ENCODE measurements around the gene BICDL2.

Gene BICDL2

DNA sequence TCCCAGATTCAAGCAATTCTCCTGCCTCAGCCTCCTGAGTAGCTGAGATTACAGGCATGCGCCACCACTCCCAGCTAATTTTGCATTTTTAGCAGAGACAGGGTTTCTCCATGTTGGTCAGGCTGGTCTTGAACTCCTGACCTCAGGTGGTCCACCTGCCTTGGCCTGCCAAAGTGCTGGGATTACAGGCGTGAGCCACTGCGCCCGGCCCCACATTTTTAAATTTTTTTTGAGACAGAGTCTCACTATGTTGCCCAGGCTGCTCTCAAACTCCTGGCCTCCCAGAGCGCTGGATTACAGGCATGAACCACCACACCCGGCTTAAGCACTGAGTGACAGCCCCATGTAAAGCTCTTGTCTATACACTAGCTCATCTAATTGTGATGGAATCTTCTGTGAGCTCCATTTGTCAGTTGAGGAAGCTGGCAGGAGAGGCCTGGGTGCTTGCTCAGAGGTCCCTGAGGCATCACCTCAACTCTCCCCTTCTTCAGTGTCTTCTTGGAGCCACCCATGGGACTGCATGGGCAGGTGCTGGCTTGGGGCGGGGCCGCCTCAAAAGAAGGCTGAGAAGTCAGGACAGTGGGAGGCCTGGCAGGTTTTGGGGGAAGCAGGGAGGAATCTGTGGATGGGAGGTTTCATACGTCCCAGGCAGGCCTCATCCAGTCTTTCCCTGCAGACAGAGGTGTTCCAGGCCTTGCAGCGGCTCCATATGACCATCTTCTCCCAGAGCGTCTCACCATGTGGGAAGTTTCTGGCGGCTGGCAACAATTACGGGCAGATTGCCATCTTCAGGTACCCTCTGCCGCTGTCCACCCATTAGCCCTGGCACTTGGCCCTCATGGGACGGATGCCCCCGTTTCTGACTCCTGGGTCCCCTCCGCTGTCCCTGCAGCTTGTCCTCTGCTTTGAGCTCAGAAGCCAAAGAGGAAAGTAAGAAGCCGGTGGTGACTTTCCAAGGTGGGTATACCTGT is 11.4 kb downstream of the BICDL2 start:
- DNase-seq (ENCODE audit: low read depth in 3 of 3): no peak

DNA sequence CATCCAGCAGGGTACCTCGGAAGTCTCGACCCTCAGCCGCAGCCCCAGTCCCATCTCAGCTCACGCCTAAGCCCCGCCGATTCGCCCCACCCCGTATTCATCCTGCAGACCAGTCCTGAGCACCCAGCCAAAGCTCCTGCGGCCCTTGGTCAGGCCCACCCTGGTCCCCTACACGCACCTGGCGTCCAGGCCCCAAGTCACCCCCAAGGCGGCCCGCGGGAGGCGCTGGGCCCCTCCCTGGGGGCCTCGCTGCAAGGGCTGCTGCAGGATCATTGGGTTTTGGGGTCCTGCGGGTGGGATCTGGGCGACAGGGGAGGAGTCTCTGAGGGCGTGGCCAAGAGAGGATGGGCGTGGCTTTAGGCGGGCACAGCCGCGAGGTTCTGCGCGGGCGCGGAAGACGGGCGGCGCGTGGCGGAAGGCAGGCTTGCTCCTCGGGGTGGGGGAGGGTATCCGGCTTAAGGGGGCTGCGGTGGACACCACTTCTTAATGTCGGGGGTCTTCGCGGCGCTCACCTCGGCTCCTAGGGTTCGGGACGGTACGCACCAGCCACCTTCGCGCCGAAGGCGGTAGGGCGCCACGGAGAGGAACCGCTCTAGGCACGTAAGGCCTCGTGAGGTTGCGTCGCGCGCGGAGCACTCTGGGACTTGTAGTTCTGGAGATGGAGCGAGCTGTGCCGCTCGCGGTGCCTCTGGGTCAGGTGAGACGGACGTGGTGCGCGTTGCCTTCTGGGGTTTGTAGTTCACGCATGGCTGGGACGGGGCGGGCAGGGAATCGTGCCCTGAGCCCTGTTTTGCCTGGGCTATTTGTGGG is 12.9 kb downstream of the BICDL2 start, which contains the start of the genes HCFC1R1 and THOC6:
Gene HCFC1R1 (minus strand): TSS at position 274 of the 810 bp plus-strand sequence. CDS start 1 bp downstream, at position 273.
Gene THOC6 (plus strand): TSS at position 367 of the 810 bp plus-strand sequence. CDS start 292 bp downstream, at position 659.
- DNase-seq (ENCODE audit: low read depth in 3 of 3): peak; percentile 92 to 93 (median 92)

DNA sequence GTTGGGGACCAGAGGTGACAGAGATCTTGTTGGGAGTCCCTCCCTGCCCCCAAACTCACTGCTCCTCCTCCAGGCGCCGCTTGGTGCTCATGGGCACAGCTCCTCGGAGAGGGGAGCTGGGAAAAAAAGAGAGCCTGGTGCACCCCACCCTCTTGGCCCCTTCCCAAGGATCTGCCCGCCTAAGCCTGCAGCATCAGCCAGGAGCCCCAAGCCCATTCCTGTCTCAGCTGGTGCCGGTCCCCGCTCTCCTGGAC is 13.4 kb downstream of the BICDL2 start:
- DNase-seq (ENCODE audit: low read depth in 3 of 3): no peak

DNA sequence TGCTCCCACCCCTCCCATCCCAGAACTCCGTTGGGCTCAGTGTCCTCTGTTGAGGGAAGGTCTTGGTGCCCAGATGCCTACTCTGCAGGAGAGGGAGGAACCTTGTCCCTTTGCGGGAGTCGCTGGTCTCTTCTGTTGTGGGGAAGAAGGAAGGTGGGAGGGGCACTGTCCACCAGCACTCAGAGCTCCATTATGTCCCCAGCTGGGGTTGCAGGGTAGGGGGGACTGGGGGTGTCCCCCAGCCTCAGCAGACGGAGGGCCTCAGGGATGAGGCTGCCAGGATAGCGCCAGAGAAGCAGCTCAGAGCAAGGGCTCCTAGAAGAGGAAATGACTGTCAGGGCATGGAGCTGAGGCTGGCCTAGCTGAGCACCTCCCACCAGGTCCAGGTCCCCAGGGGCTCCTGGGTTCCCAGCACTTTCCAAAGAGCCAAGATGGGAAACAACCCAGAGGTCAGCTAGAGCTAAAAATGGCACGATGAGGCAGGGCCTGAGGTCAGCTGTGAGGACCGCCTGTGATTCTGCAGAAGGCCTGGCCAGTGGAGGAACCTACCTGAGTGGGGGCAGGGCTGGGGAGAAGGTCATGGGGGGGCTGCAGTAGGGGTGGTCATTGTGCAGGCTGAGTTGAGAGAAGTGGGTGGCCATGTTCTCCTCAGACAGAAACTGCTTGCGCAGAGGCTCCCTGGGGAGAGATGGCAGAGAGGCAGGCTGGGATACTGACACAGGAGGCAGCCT is 13.9 kb downstream of the BICDL2 start:
- no peak for DNase-seq (ENCODE audit: low read depth in 3 of 3)

DNA sequence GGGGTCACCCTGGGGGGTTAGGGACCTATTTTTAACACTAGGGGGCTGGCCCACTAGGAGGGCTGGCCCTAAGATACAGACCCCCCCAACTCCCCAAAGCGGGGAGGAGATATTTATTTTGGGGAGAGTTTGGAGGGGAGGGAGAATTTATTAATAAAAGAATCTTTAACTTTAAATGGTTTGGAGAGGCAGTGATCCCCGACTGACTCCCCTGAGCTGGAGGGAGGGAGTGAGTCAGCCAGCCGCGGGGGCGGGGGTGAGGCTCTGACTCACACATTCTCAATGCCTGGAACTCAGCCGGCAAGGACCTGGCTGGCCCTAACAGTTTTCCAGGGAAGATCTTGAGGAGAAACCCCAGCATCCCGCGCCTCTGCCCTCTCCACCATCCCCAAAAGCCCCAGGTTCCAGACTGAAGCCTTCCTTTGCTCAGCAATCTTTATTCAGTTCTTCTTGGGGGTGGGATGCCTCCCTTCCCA is 14.5 kb downstream of the BICDL2 start:
- peak; percentile 72 to 92 (median 86) for DNase-seq (ENCODE audit: low read depth in 3 of 3)

GRCh38 chr16:3021449-3022207 is 15.1 kb downstream of the BICDL2 start:
- peak; percentile 76 to 91 (median 88) for DNase-seq (ENCODE audit: low read depth in 3 of 3)

GRCh38 chr16:3020604-3021448 is 15.9 kb downstream of the BICDL2 start:
- DNase-seq (ENCODE audit: low read depth in 3 of 3): peak in 1 of 3 donors; percentile 22

DNA sequence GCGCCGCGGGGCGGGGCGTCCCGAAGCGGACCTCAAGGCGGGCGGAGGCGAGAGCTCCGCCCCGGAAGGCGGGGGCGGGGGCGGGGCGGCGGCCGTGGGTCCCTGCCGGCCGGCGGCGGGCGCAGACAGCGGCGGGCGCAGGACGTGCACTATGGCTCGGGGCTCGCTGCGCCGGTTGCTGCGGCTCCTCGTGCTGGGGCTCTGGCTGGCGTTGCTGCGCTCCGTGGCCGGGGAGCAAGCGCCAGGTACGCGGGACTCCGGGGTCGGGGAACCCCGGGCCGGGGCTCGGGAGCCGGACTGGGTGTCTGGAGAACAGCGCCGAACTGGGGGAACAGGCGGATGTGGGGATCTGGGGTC is 16.5 kb downstream of the BICDL2 start, which contains the start of gene TNFRSF12A:
Gene TNFRSF12A (plus strand): TSS at position 122 of the 357 bp plus-strand sequence. CDS start 30 bp downstream, at position 152.
- peak in 1 of 3 donors; percentile 38 for DNase-seq (ENCODE audit: low read depth in 3 of 3)

GRCh38 chr16:3019594-3020246 is 17.0 kb downstream of the BICDL2 start:
- DNase-seq (ENCODE audit: low read depth in 3 of 3): no peak

DNA sequence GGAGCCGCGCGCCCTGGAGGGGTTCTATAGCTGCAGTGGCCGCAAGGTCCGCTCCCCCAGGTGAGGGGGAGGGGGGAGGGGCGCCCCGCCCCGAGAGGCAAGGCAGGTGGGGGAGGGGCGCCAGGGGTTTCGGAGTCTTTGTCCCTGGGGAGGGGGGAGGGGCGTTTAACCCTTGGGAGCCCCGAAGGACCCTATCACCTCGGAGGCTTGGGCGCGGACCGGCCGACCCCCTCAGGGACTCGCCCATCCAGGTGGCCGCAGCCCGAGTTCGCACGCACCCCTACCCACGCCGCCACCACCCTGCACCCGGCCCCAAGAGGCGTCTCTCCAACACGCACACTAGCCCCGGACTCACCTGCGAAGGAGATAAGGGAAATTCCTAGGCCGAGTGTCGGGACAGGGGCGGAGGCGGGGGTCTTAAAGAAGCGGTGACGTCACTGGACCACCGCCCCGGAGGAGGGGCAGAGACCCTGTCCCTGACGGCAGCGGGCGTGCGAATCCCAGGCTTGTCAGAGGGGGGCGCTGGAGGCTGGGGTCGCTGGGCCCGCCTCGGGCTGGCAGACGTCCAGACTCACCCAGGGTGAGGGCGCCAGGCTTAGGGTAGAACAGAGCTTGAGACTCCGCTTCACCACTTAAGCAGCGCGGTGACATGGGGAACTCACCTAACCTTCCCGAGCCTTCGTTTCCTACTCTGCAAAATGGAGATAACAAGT is 18.8 kb downstream of the BICDL2 start, which contains the start of gene CLDN6:
Gene CLDN6 (minus strand): TSS at position 390 of the 713 bp plus-strand sequence. CDS start 2,162 bp downstream, outside the sequence.
- DNase-seq (ENCODE audit: low read depth in 3 of 3): peak in 1 of 3 donors; percentile 21

GRCh38 chr16:3017344-3017743 is 19.4 kb downstream of the BICDL2 start:
- DNase-seq (ENCODE audit: low read depth in 3 of 3): no peak

DNA sequence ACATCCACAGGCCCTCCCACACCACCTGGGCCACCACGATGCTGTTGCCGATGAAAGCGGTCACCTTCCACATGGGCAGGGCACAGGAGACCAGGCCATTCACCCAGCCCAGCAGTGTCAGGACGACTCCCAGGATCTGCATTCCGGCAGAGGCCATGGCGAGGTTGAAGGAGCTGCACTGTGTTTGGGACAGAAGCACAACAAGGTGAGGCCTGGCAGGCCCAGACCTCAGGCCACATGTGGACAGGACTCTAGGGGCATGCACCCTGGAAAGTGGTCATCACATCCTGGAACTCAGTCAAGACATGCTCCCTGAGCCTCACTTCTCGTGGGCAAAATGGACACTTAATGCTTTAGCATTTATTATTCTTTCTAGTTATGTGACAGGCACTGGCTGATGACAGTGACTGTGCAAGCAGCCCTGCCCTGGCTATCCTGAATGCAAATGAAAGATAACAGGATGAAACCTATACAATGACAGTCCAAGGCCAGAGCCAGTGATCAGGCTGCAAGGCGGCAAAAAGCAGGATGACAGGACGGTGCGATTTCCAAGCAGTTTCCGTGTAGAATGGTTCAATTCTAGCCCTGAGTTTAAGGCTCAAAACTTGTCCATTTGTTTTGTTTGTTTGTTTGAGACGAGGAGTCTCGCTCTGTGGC is 20.8 kb downstream of the BICDL2 start:
- DNase-seq (ENCODE audit: low read depth in 3 of 3): no peak

GRCh38 chr16:3014971-3015370 is 21.8 kb downstream of the BICDL2 start:
- no peak for DNase-seq (ENCODE audit: low read depth in 3 of 3)

GRCh38 chr16:3013998-3014690 is 22.6 kb downstream of the BICDL2 start:
- no peak for DNase-seq (ENCODE audit: low read depth in 3 of 3)

DNA sequence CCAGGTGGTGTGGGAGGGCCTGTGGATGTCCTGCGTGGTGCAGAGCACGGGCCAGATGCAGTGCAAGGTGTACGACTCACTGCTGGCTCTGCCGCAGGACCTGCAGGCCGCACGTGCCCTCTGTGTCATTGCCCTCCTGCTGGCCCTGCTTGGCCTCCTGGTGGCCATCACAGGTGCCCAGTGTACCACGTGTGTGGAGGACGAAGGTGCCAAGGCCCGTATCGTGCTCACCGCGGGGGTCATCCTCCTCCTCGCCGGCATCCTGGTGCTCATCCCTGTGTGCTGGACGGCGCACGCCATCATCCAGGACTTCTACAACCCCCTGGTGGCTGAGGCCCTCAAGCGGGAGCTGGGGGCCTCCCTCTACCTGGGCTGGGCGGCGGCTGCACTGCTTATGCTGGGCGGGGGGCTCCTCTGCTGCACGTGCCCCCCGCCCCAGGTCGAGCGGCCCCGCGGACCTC is 23.2 kb downstream of the BICDL2 start:
- DNase-seq (ENCODE audit: low read depth in 3 of 3): no peak

DNA sequence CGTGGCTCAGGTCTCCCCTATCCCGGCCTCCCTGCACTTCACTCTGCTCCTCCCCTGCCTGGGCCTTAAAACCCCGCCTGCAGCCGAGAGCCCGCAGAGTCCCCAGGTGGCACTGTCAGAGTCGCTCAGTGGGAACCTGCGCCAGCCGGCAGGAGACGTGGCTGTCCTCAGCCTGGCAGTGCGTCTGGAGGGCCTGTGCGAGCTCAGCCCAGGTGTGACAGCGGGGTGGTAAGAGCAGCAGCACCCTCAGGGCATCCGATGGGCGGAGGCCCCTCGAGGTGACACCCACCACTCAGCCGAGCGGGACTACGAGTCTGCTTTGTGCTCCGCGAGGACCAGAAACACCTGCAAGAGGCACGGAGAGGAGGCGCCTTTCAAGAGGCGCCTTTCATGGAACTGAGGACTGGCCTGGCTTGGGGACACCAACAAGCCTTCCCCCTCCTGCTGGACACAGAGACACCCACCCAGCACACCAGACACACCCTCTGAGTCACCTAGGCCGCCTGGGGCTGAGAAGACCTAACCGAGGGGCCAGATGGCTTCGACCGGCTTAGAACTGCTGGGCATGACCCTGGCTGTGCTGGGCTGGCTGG is 23.8 kb downstream of the BICDL2 start, which contains the start of gene CLDN9:
Gene CLDN9 (plus strand): TSS at position 96 of the 593 bp plus-strand sequence. CDS start 440 bp downstream, at position 536.
- DNase-seq (ENCODE audit: low read depth in 3 of 3): no peak

- DNase-seq (ENCODE audit: low read depth in 3 of 3): no peak
These were observed 24.5 kb downstream of the BICDL2 start for GRCh38 chr16:3012246-3012645.
